Measurements from ENCODE around the gene MYO5C. TPM values are rescaled to one million over a fixed set of nuclear protein-coding genes. Genes with fewer than 3 reads are reported as not detected.

Gene MYO5C, protein sequence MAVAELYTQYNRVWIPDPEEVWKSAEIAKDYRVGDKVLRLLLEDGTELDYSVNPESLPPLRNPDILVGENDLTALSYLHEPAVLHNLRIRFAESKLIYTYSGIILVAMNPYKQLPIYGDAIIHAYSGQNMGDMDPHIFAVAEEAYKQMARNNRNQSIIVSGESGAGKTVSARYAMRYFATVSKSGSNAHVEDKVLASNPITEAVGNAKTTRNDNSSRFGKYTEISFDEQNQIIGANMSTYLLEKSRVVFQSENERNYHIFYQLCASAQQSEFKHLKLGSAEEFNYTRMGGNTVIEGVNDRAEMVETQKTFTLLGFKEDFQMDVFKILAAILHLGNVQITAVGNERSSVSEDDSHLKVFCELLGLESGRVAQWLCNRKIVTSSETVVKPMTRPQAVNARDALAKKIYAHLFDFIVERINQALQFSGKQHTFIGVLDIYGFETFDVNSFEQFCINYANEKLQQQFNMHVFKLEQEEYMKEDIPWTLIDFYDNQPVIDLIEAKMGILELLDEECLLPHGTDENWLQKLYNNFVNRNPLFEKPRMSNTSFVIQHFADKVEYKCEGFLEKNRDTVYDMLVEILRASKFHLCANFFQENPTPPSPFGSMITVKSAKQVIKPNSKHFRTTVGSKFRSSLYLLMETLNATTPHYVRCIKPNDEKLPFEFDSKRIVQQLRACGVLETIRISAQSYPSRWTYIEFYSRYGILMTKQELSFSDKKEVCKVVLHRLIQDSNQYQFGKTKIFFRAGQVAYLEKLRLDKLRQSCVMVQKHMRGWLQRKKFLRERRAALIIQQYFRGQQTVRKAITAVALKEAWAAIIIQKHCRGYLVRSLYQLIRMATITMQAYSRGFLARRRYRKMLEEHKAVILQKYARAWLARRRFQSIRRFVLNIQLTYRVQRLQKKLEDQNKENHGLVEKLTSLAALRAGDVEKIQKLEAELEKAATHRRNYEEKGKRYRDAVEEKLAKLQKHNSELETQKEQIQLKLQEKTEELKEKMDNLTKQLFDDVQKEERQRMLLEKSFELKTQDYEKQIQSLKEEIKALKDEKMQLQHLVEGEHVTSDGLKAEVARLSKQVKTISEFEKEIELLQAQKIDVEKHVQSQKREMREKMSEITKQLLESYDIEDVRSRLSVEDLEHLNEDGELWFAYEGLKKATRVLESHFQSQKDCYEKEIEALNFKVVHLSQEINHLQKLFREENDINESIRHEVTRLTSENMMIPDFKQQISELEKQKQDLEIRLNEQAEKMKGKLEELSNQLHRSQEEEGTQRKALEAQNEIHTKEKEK (N-terminal part only)
- total RNA-seq (10 to 100 TPM in 1 of 2 donors, 1 to 10 TPM in 1; 6.9 to 15.8 TPM), polyA plus RNA-seq (ENCODE audit: insufficient read length in 2 of 2) (1 to 10 TPM; 4.2 to 6.2 TPM)
- long read RNA-seq, donor 1 = 0 reads
- long read RNA-seq, donor 2 = 0 reads
- long read RNA-seq, donor 3 = 0 reads
- long read RNA-seq, donor 4 = 0 reads

DNA sequence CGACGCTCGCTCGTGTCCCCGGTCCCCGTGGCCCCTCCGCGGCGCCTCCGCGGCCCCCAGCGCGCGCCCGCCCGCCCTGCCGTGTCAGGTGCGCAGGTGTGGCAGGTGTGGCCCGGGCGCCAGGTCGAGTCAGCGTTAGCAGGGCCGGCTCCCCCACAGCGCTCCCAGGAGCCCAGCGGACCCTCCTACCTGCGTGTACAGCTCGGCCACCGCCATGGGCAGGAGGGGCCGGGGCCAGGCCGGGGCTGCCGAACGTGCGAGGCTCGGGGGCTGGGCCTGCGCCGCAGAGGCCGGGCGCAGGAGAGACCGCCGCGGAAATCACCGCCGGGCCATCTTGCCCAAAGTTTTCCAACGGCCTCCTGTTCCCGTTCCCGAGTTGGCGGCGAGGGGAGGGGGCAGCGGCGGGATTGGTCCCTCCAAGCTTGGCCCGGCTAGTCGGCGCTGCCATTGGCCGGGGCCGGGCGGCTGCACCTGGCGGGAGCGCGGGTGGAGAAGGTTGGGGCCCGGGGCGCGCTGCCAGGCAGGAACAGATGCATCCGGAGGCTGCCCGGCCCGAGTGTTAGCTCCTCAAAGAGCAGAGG is at the start of gene MYO5C:
Gene MYO5C (minus strand): TSS at position 384 of the 581 bp plus-strand sequence. CDS start 168 bp downstream, at position 216.
- whole genome bisulfite sequencing (ENCODE audit: insufficient coverage) = under 1% methylated on average over 65 of the region's 65 CpGs
- peak within 1 kb of the TSS; percentile 6 for H3K27ac ChIP-seq (ENCODE audit: low read depth, low read length)

DNA sequence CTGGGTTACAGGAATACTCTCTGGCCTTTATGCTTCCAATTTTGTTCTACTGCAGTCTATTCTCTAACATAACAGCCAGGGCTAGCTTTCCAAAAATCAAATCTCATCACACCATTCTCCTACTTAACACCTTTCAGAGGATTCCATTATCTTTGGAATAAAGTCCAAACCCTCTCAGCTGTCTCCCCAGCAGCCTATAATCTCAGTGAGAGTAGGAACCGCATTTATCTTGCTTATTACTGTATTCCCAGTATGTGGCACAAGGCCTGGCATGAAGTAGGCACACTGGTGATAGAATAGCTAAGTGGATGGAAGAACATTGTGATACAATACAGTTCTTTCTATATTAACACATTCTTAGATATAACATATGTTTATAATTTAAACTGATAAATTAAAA is 49.0 kb upstream of the MYO5C start:
- peak in 1 of 6 donors; percentile 11 for DNase-seq (ENCODE audit: low read depth in 4 of 6, low spot score in 6 of 6)
- H3K9me3 ChIP-seq (ENCODE audit: control insufficient read depth, insufficient read depth, low read length) = no peaks in the 10 kb centered on the region
- H3K4me1 ChIP-seq (ENCODE audit: control insufficient read depth, insufficient read depth, low read length) = no peaks in the 10 kb centered on the region
- no CpG with 5 or more reads among the region's 1 CpG for WGBS (ENCODE audit: insufficient coverage)
- H3K36me3 ChIP-seq (ENCODE audit: control insufficient read depth, insufficient read depth, low read length) = peaks cover 13% of the 10 kb centered on the region
- no peaks in the 10 kb centered on the region for H3K27me3 ChIP-seq (ENCODE audit: control insufficient read depth, insufficient read depth, low read length)
- H3K27ac ChIP-seq (ENCODE audit: low read depth, low read length) = no peak overlapping the region
- no peak overlapping the region for H3K4me3 ChIP-seq (ENCODE audit: low read depth, low read length)

More for the DNA sequence above, at the start of gene MYO5C:
- Histone ChIP-seq H3K4me3 (ENCODE audit: low read depth, low read length) (peak within 1 kb of the TSS; percentile 39), H3K27me3 (ENCODE audit: control insufficient read depth, insufficient read depth, low read length) (no peaks in the 10 kb centered on the region), H3K36me3 (ENCODE audit: control insufficient read depth, insufficient read depth, low read length) (no peaks in the 10 kb centered on the region), H3K4me1 (ENCODE audit: control insufficient read depth, insufficient read depth, low read length) (peaks cover 7% of the 10 kb centered on the region), H3K9me3 (ENCODE audit: control insufficient read depth, insufficient read depth, low read length) (peaks cover 3% of the 10 kb centered on the region)
- DNase-seq (ENCODE audit: low read depth in 4 of 6, low spot score in 6 of 6) = peak in 5 of 6 donors; percentile 15 to 81 (median 38)

DNA sequence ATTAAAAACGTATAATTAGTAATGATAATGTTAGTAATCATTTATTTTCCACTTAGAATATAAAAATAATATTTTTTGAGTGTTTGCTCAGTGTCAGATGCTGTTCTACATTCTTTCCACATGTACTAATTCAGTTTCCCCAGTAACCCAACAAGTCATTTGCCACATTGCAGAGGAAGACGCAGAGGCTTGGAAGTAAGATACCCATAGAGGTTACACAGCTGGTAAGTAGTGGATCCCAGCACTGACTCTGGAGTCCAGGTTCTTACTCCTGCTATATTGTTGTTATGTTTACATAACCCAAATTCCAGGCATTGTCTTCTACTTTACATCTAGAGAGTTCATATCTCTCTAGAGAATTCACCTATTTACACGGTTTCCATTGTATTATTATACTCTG is 48.2 kb upstream of the MYO5C start:
- no peaks in the 10 kb centered on the region for H3K9me3 ChIP-seq (ENCODE audit: control insufficient read depth, insufficient read depth, low read length)
- no peak for DNase-seq (ENCODE audit: low read depth in 4 of 6, low spot score in 6 of 6)
- H3K36me3 ChIP-seq (ENCODE audit: control insufficient read depth, insufficient read depth, low read length) = peaks cover 13% of the 10 kb centered on the region
- 82% methylated on average over 1 of the region's 3 CpGs for WGBS (ENCODE audit: insufficient coverage)
- H3K27me3 ChIP-seq (ENCODE audit: control insufficient read depth, insufficient read depth, low read length) = no peaks in the 10 kb centered on the region
- H3K4me1 ChIP-seq (ENCODE audit: control insufficient read depth, insufficient read depth, low read length) = no peaks in the 10 kb centered on the region
- no peak overlapping the region for H3K4me3 ChIP-seq (ENCODE audit: low read depth, low read length)
- no peak overlapping the region for H3K27ac ChIP-seq (ENCODE audit: low read depth, low read length)

DNA sequence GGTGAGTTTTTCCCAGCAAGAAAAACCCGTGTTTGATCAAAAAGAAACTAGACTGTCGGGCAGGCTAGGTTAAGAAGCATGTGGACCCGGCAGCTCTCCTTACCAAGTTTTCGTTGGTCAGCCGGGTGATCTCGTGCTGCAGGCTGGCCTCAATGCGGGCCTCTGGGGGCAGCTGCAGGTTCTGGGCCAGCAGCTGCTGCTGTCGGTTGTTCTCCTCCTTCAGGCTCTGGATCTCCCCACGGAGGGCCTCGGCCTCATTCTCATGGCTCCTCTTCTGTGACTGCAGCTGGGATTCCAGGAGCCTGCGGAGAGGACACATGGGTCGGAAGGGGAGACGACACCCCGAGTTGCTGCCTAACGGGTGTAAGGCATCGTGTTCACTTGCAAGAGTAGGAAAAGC is 44.5 kb upstream of the MYO5C start:
- Histone ChIP-seq H3K36me3 (ENCODE audit: control insufficient read depth, insufficient read depth, low read length) (peaks cover 10% of the 10 kb centered on the region), H3K4me1 (ENCODE audit: control insufficient read depth, insufficient read depth, low read length) (no peaks in the 10 kb centered on the region), H3K27me3 (ENCODE audit: control insufficient read depth, insufficient read depth, low read length) (no peaks in the 10 kb centered on the region), H3K27ac (ENCODE audit: low read depth, low read length) (no peak overlapping the region), H3K4me3 (ENCODE audit: low read depth, low read length) (no peak overlapping the region), H3K9me3 (ENCODE audit: control insufficient read depth, insufficient read depth, low read length) (no peaks in the 10 kb centered on the region)
- 93% methylated on average over 9 of the region's 16 CpGs for WGBS (ENCODE audit: insufficient coverage)
- DNase-seq (ENCODE audit: low read depth in 4 of 6, low spot score in 6 of 6) = no peak

DNA sequence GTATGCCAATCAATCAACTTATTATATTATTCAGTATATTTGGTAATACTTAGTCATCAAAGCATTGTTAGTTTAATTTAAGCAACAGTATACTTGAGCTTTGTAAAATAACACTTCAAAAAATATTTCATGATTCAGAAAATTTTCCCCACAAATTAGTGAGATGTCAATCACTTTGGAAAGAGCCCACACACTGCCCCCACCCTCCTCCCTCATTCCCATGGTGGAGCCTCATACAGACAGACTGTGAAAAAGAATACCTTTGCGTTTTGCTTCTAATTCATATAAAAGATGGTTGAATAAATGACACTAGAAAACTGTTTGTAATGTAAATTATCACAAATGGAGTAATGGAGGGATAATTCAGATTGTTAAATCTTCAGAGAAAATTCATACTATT is 43.3 kb upstream of the MYO5C start:
- WGBS (ENCODE audit: insufficient coverage) = no CpG with 5 or more reads among the region's 1 CpG
- H3K4me1 ChIP-seq (ENCODE audit: control insufficient read depth, insufficient read depth, low read length) = no peaks in the 10 kb centered on the region
- no peak overlapping the region for H3K4me3 ChIP-seq (ENCODE audit: low read depth, low read length)
- no peaks in the 10 kb centered on the region for H3K27me3 ChIP-seq (ENCODE audit: control insufficient read depth, insufficient read depth, low read length)
- H3K36me3 ChIP-seq (ENCODE audit: control insufficient read depth, insufficient read depth, low read length) = peaks cover 10% of the 10 kb centered on the region
- H3K27ac ChIP-seq (ENCODE audit: low read depth, low read length) = no peak overlapping the region
- no peaks in the 10 kb centered on the region for H3K9me3 ChIP-seq (ENCODE audit: control insufficient read depth, insufficient read depth, low read length)
- no peak for DNase-seq (ENCODE audit: low read depth in 4 of 6, low spot score in 6 of 6)

DNA sequence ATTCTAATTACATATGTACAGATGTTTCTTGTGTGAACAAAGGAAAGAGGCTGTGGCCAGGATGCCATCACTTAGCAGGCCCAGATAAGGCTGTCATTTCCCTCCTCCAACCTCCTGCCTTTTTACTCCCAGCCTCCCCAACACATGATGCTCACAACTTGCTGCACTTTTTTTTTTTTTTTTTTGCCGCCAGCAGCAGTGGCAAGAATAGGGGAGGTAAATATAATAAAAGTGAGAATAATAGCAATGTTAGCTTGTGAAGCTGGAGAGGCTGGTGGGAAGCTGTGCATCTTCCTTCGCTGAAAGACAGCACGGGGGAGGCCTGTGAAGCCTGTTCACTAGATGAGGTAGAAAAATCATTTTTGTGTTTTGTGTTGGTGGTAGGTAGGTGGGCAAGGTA is 42.5 kb upstream of the MYO5C start:
- H3K4me1 ChIP-seq (ENCODE audit: control insufficient read depth, insufficient read depth, low read length) = no peaks in the 10 kb centered on the region
- peak in 1 of 6 donors; percentile 35 for DNase-seq (ENCODE audit: low read depth in 4 of 6, low spot score in 6 of 6)
- no peak overlapping the region for H3K27ac ChIP-seq (ENCODE audit: low read depth, low read length)
- no peak overlapping the region for H3K4me3 ChIP-seq (ENCODE audit: low read depth, low read length)
- 77% methylated on average over 3 of the region's 3 CpGs for WGBS (ENCODE audit: insufficient coverage)
- H3K27me3 ChIP-seq (ENCODE audit: control insufficient read depth, insufficient read depth, low read length) = no peaks in the 10 kb centered on the region
- H3K9me3 ChIP-seq (ENCODE audit: control insufficient read depth, insufficient read depth, low read length) = no peaks in the 10 kb centered on the region
- H3K36me3 ChIP-seq (ENCODE audit: control insufficient read depth, insufficient read depth, low read length) = peaks cover 10% of the 10 kb centered on the region

DNA sequence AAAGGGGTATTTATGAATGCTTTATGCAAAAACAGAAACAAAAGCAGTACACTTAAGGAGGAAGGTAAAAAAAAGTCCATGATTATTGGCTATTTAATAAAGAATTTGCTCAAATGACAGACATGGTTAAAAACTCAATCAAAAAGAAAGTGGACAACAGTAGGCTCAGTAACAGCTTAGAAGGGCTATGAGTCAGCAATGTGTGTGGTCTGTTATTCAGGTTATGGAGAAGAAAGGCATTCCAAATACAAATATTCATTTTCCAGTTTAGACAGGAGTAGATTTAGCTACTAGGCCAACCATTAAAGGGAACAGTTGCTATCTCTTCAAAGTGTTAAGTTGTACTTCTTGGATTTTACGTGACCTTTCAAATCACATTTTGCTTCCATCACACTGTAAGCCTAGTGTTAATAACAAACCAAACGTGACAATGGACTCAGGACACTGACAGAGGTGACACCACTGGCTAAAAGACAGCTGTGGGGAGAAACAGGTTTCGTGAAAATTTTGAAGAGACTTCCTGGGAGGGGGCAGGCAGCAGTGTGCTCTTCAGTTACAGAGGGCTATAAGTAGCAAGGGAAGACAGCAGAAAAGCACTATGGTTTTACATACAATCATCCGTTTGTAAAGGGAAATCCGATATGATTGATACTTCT is 41.7 kb upstream of the MYO5C start:
- Histone ChIP-seq H3K36me3 (ENCODE audit: control insufficient read depth, insufficient read depth, low read length) (peaks cover 7% of the 10 kb centered on the region), H3K4me3 (ENCODE audit: low read depth, low read length) (no peak overlapping the region), H3K4me1 (ENCODE audit: control insufficient read depth, insufficient read depth, low read length) (no peaks in the 10 kb centered on the region), H3K27ac (ENCODE audit: low read depth, low read length) (no peak overlapping the region), H3K27me3 (ENCODE audit: control insufficient read depth, insufficient read depth, low read length) (no peaks in the 10 kb centered on the region), H3K9me3 (ENCODE audit: control insufficient read depth, insufficient read depth, low read length) (no peaks in the 10 kb centered on the region)
- WGBS (ENCODE audit: insufficient coverage) = no CpG with 5 or more reads among the region's 5 CpGs
- no peak for DNase-seq (ENCODE audit: low read depth in 4 of 6, low spot score in 6 of 6)

DNA sequence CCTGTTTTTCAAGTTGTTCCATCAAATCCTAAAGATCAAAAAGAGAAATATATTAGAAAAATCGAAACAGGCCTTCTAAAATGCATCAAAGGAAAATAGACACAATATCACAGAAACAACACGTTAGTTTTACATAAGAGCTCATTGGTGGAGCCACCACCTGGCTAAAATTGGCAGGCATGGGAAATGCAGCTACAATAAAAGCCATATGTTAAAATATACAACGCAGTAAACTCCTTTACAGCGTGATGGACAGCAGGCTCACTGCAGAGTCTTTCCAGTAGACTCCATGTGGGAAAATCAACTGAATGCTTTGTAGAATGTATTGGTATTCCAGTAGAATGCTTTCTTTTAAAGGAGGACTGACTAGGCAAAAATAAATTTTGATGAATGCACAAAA is 40.9 kb upstream of the MYO5C start:
- Histone ChIP-seq H3K36me3 (ENCODE audit: control insufficient read depth, insufficient read depth, low read length) (peaks cover 7% of the 10 kb centered on the region), H3K9me3 (ENCODE audit: control insufficient read depth, insufficient read depth, low read length) (no peaks in the 10 kb centered on the region), H3K27me3 (ENCODE audit: control insufficient read depth, insufficient read depth, low read length) (no peaks in the 10 kb centered on the region), H3K27ac (ENCODE audit: low read depth, low read length) (no peak overlapping the region), H3K4me3 (ENCODE audit: low read depth, low read length) (no peak overlapping the region), H3K4me1 (ENCODE audit: control insufficient read depth, insufficient read depth, low read length) (no peaks in the 10 kb centered on the region)
- 37% methylated on average over 3 of the region's 4 CpGs for WGBS (ENCODE audit: insufficient coverage)
- peak in 1 of 6 donors; percentile 70 for DNase-seq (ENCODE audit: low read depth in 4 of 6, low spot score in 6 of 6)
